Esophagus (tissue), 2 donors: ENCODE data around the gene UGT1A10. TPM values are rescaled to one million over a fixed set of nuclear protein-coding genes. Genes with fewer than 3 reads are reported as not detected.
"Not testable (repeated sequence)": the region's sequence is repeated elsewhere in the genome, so short reads cannot be mapped to it uniquely, and the experiment has no call there.

Source experiments
- H3K27ac ChIP-seq, 2 donors: one replicate each; pipeline ENCODE4 v1.5.1; 2013; ENCODE audit warnings: low read depth in 2 of 2, mild to moderate bottlenecking in 2 of 2, inconsistent platforms in 1 of 2, low read length in 1 of 2, moderate library complexity in 1 of 2
- H3K27me3 ChIP-seq, 2 donors: one replicate each; pipeline ENCODE4 v1.6.1; 2013; ENCODE audit warnings: low read length in 2 of 2, control low read depth in 1 of 2, mild to moderate bottlenecking in 1 of 2; ENCODE audit not compliant: insufficient read depth in 2 of 2, control insufficient read depth in 1 of 2
- H3K36me3 ChIP-seq, 2 donors: one replicate each; pipeline ENCODE4 v1.6.1; 2013; ENCODE audit warnings: low read length in 1 of 2; ENCODE audit not compliant: control insufficient read depth in 2 of 2, insufficient read depth in 2 of 2
- H3K4me1 ChIP-seq, 2 donors: one replicate each; pipeline ENCODE4 v1.6.1; 2013; ENCODE audit warnings: low read length in 1 of 2; ENCODE audit not compliant: control insufficient read depth in 2 of 2, insufficient read depth in 2 of 2
- H3K4me3 ChIP-seq, 2 donors: one replicate each; pipeline ENCODE4 v1.5.1; 2013; ENCODE audit warnings: low read length in 2 of 2, mild to moderate bottlenecking in 2 of 2, low read depth in 1 of 2, moderate library complexity in 1 of 2
- H3K9me3 ChIP-seq, 2 donors: one replicate each; pipeline ENCODE4 v1.6.1; 2013; ENCODE audit warnings: mild to moderate bottlenecking in 2 of 2, low read depth in 1 of 2, low read length in 1 of 2, moderate library complexity in 1 of 2; ENCODE audit not compliant: control insufficient read depth in 2 of 2, insufficient read depth in 1 of 2
- WGBS, 2 donors: extraction: QIAGEN DNeasy Blood & Tissue Kit; methylation state at CpG; one replicate each; pipeline ENCODE4 v1.1.7; 2013; 5-methylcytosine and 5-hydroxymethylcytosine counted together
- polyA plus RNA-seq, 2 donors: library from polyadenylated mRNA; stranded (reverse); fragments of 200-250 nt; gene quantifications; one replicate each; pipeline ENCODE4 v1.2.3, GENCODE V29; 2013
- donor health status: healthy with polysubstance abuse.
- donor health status: Bipolar disorder and iron deficiency.

Gene UGT1A10
- polyA plus RNA-seq, 2 donors = 9.1 to 10.8 TPM

GRCh38 chr2:233698740-233699139 is 62.5 kb downstream of the UGT1A10 start:
- H3K27me3 ChIP-seq = no peaks in the 10 kb centered on the region
- no peaks in the 10 kb centered on the region for H3K36me3 ChIP-seq
- H3K27ac ChIP-seq = peak overlapping the region in 1 of 2 donors; percentile 68
- H3K4me3 ChIP-seq = no peak overlapping the region
- peaks cover 0 to 4% of the 10 kb centered on the region in 2 donors for H3K4me1 ChIP-seq
- WGBS, 2 donors = 78 to 82% methylated on average over 4 of the region's 4 CpGs
- H3K9me3 ChIP-seq = peaks cover 0 to under 1% of the 10 kb centered on the region in 2 donors

GRCh38 chr2:233699424-233700027 is 63.3 kb downstream of the UGT1A10 start:
- H3K4me3 ChIP-seq = no peak overlapping the region
- WGBS, 2 donors = 90% methylated on average over 8 of the region's 8 CpGs
- no peaks in the 10 kb centered on the region for H3K36me3 ChIP-seq
- peaks cover 0 to 2% of the 10 kb centered on the region in 2 donors for H3K9me3 ChIP-seq
- H3K27ac ChIP-seq = peak overlapping the region; percentile 52 to 82
- H3K27me3 ChIP-seq = no peaks in the 10 kb centered on the region
- H3K4me1 ChIP-seq = peaks cover 0 to 4% of the 10 kb centered on the region in 2 donors

- H3K36me3 ChIP-seq = no peaks in the 10 kb centered on the region
Measured at GRCh38 chr2:233700028-233700635, 63.9 kb downstream of the UGT1A10 start.

GRCh38 chr2:233700842-233701241 is 64.6 kb downstream of the UGT1A10 start:
- not testable (repeated sequence) for H3K36me3 ChIP-seq, H3K4me1 ChIP-seq, H3K4me3 ChIP-seq, H3K27me3 ChIP-seq, H3K27ac ChIP-seq, H3K9me3 ChIP-seq
- 93% methylated on average over 5 of the region's 5 CpGs for WGBS, 2 donors

More at GRCh38 chr2:233700028-233700635, 63.9 kb downstream of the UGT1A10 start:
- peaks cover 0 to 4% of the 10 kb centered on the region in 2 donors for H3K4me1 ChIP-seq
- no peaks in the 10 kb centered on the region for H3K27me3 ChIP-seq
- H3K27ac ChIP-seq = peak overlapping the region; percentile 52 to 82
- H3K4me3 ChIP-seq = no peak overlapping the region
- 19 to 31% methylated on average over 1 of the region's 1 CpG for WGBS, 2 donors
- H3K9me3 ChIP-seq = peaks cover 0 to 2% of the 10 kb centered on the region in 2 donors

- H3K27me3 ChIP-seq = no peaks in the 10 kb centered on the region
- H3K27ac ChIP-seq = no peak overlapping the region
- H3K9me3 ChIP-seq = peaks cover 0 to 2% of the 10 kb centered on the region in 2 donors
- no peaks in the 10 kb centered on the region for H3K36me3 ChIP-seq
- H3K4me1 ChIP-seq = peaks cover 0 to 13% of the 10 kb centered on the region in 2 donors
- no peak overlapping the region for H3K4me3 ChIP-seq
- WGBS, 2 donors = 61 to 67% methylated on average over 3 of the region's 3 CpGs
Measured at GRCh38 chr2:233702238-233702637, 66.0 kb downstream of the UGT1A10 start.

- H3K27ac ChIP-seq = peak overlapping the region; percentile 86 to 90
- H3K4me3 ChIP-seq = no peak overlapping the region
- peaks cover 0 to 2% of the 10 kb centered on the region in 2 donors for H3K9me3 ChIP-seq
- WGBS, 2 donors = 39 to 44% methylated on average over 4 of the region's 4 CpGs
- no peaks in the 10 kb centered on the region for H3K27me3 ChIP-seq
- peaks cover 0 to 10% of the 10 kb centered on the region in 2 donors for H3K4me1 ChIP-seq
- no peaks in the 10 kb centered on the region for H3K36me3 ChIP-seq
Measured at GRCh38 chr2:233705911-233706506, 69.8 kb downstream of the UGT1A10 start.

GRCh38 chr2:233706720-233707119 is 70.5 kb downstream of the UGT1A10 start:
- peak overlapping the region; percentile 86 to 90 for H3K27ac ChIP-seq
- no peak overlapping the region for H3K4me3 ChIP-seq
- H3K9me3 ChIP-seq = peaks cover 0 to 2% of the 10 kb centered on the region in 2 donors
- 25 to 52% methylated on average over 1 of the region's 1 CpG for WGBS, 2 donors
- no peaks in the 10 kb centered on the region for H3K36me3 ChIP-seq
- peaks cover 0 to 12% of the 10 kb centered on the region in 2 donors for H3K4me1 ChIP-seq
- H3K27me3 ChIP-seq = no peaks in the 10 kb centered on the region

GRCh38 chr2:233707940-233708644 is 71.8 kb downstream of the UGT1A10 start:
- 50 to 51% methylated on average over 10 of the region's 10 CpGs for WGBS, 2 donors
- Histone ChIP-seq H3K9me3 (peaks cover 0 to 2% of the 10 kb centered on the region in 2 donors), H3K4me3 (no peak overlapping the region), H3K27ac (peak overlapping the region; percentile 81 to 82), H3K4me1 (peaks cover 0 to 12% of the 10 kb centered on the region in 2 donors), H3K27me3 (no peaks in the 10 kb centered on the region), H3K36me3 (no peaks in the 10 kb centered on the region)

- peak overlapping the region; percentile 47 to 81 for H3K27ac ChIP-seq
Measured at GRCh38 chr2:233708942-233709341, 72.7 kb downstream of the UGT1A10 start.

More at GRCh38 chr2:233708942-233709341, 72.7 kb downstream of the UGT1A10 start:
- Histone ChIP-seq H3K4me3 (no peak overlapping the region), H3K36me3 (peaks cover 0 to 1% of the 10 kb centered on the region in 2 donors), H3K4me1 (peaks cover 0 to 12% of the 10 kb centered on the region in 2 donors), H3K27me3 (no peaks in the 10 kb centered on the region), H3K9me3 (no peaks in the 10 kb centered on the region)
- 82 to 88% methylated on average over 5 of the region's 5 CpGs for whole genome bisulfite sequencing, 2 donors
